CD4-positive, alpha-beta T cell treated with Interleukin-6 at 100 ng/mL for 8 hours (primary cell): ENCODE measurements around the gene TBX4.

ENCODE experiments used
- DNase-seq: peaks from one replicate; pipeline ENCODE4 v3.0.0-alpha.2; 2020; ENCODE audit warnings: mixed read lengths, low spot score

TBX4 gene

GRCh38 chr17:61412860-61413660 lies 39.2 kb upstream of the TBX4 start:
- no peak for DNase-seq

- DNase-seq: no peak
Measured at GRCh38 chr17:61413661-61414126, 38.5 kb upstream of the TBX4 start.

- DNase-seq: no peak
Measured at GRCh38 chr17:61414141-61414935, 37.9 kb upstream of the TBX4 start.

- DNase-seq: no peak
Measured at GRCh38 chr17:61414936-61415251, 37.3 kb upstream of the TBX4 start.

- DNase-seq: no peak
Measured at GRCh38 chr17:61415374-61416210, 36.6 kb upstream of the TBX4 start.

GRCh38 chr17:61416211-61416539 lies 36.0 kb upstream of the TBX4 start:
- DNase-seq: no peak

GRCh38 chr17:61416540-61417363 lies 35.5 kb upstream of the TBX4 start:
- DNase-seq: peak; percentile 37

GRCh38 chr17:61418449-61418848 lies 33.8 kb upstream of the TBX4 start:
- no peak for DNase-seq

- no peak for DNase-seq
Measured at GRCh38 chr17:61419496-61420046, 32.7 kb upstream of the TBX4 start.

- DNase-seq: no peak
Measured at GRCh38 chr17:61420052-61420451, 32.2 kb upstream of the TBX4 start.

GRCh38 chr17:61420745-61421398 lies 31.4 kb upstream of the TBX4 start:
- DNase-seq: no peak

GRCh38 chr17:61421460-61421859 lies 30.8 kb upstream of the TBX4 start:
- DNase-seq: no peak

- no peak for DNase-seq
Measured at GRCh38 chr17:61422116-61422799, 30.0 kb upstream of the TBX4 start.

- no peak for DNase-seq
Measured at GRCh38 chr17:61422869-61423268, 29.4 kb upstream of the TBX4 start.

- no peak for DNase-seq
Measured at GRCh38 chr17:61423967-61424649, 28.1 kb upstream of the TBX4 start.

GRCh38 chr17:61425682-61426481 lies 26.3 kb upstream of the TBX4 start:
- DNase-seq: no peak

- no peak for DNase-seq
Measured at GRCh38 chr17:61426482-61427304, 25.5 kb upstream of the TBX4 start.

- no peak for DNase-seq
Measured at GRCh38 chr17:61427567-61427966, 24.7 kb upstream of the TBX4 start.
